Fibroblast of mammary gland (primary cell): ENCODE measurements around the gene KDM2A.

ENCODE experiments used
- DNase-seq: peaks from one replicate; pipeline ENCODE4 v3.0.0-alpha.2; 2010; ENCODE audit warnings: low read depth
- H3K4me3 ChIP-seq: 2 replicates; pipeline ENCODE4 v1.5.1; 2011; ENCODE audit warnings: low read depth, mild to moderate bottlenecking, low read length, moderate library complexity; ENCODE audit not compliant: control insufficient read depth
- CTCF ChIP-seq: conservative IDR thresholded peaks from 2 replicates; pipeline ENCODE4 v1.5.1; 2011; ENCODE audit warnings: low read depth, low read length, inconsistent platforms; ENCODE audit not compliant: control insufficient read depth, insufficient read depth

Gene KDM2A

GRCh38 chr11:67293090-67293489, 174.0 kb downstream of the KDM2A start:
- TF ChIP-seq CTCF: no peak
- H3K4me3 ChIP-seq: no peak overlapping the region
- DNase-seq: peak; percentile 84

- no peak for DNase-seq
- no peak overlapping the region for H3K4me3 ChIP-seq
- no peak for TF ChIP-seq CTCF
Observed at GRCh38 chr11:67295846-67296245, 176.8 kb downstream of the KDM2A start.

DNA sequence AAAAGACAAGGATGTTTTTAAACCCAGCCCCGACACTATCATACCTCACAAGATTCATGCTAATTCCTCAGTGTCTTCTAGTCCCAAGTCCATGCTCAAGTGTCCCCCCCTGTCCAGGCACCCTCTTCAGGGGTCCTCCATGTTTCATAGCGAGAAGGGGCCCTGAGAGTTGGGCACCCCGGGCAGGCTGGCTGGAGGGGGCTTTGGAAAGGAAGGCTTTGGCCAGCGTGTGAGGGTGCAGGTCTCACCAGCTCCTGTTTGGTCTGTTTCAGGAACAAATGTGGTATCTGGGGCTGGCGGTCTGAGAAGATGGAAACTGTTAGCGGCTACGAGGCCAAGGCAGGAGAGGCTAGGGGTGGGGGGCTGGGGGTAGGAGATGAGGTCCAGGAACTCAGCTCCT, 179.7 kb downstream of the KDM2A start:
- TF ChIP-seq CTCF: no peak
- DNase-seq: no peak
- no peak overlapping the region for H3K4me3 ChIP-seq

- TF ChIP-seq CTCF: no peak
- no peak for DNase-seq
- no peak overlapping the region for H3K4me3 ChIP-seq
Observed at GRCh38 chr11:67299471-67300191, 180.6 kb downstream of the KDM2A start.

DNA sequence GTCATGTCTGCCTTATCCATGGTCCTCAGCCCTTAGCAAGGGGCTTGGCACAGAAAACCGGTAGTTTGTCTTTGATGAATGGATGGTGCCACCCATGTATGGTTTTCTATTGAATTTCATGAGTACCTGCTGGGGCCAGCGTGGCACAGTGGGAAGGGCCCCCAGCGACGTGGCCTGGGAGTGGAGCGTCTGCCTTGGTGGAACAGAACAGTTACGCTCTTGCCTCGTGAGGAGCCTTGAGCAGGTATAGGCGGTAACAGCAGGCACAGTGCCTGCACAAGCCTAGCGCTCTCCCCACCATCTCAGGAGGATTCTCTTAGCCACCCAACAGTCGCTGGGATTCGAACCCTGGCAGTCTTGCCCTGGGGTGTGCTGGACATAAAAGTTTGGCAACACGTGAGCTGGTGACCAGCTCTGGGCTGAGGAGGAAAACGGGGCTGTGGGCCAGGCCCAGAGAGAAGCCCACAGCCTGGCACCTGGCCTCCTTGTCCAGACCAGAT, 181.2 kb downstream of the KDM2A start:
- H3K4me3 ChIP-seq: no peak overlapping the region
- no peak for DNase-seq
- TF ChIP-seq CTCF: no peak

- H3K4me3 ChIP-seq: no peak overlapping the region
- no peak for DNase-seq
- TF ChIP-seq CTCF: no peak
Observed at GRCh38 chr11:67300756-67301312, 181.8 kb downstream of the KDM2A start.
